Measurements from ENCODE around the gene RNF223. TPM values are rescaled to one million over a fixed set of nuclear protein-coding genes. Genes with fewer than 3 reads are reported as not detected.

RNF223 gene
- total and polyA plus RNA-seq, 2 donors from 2014 or later = 0.28 to 2.3 TPM

DNA sequence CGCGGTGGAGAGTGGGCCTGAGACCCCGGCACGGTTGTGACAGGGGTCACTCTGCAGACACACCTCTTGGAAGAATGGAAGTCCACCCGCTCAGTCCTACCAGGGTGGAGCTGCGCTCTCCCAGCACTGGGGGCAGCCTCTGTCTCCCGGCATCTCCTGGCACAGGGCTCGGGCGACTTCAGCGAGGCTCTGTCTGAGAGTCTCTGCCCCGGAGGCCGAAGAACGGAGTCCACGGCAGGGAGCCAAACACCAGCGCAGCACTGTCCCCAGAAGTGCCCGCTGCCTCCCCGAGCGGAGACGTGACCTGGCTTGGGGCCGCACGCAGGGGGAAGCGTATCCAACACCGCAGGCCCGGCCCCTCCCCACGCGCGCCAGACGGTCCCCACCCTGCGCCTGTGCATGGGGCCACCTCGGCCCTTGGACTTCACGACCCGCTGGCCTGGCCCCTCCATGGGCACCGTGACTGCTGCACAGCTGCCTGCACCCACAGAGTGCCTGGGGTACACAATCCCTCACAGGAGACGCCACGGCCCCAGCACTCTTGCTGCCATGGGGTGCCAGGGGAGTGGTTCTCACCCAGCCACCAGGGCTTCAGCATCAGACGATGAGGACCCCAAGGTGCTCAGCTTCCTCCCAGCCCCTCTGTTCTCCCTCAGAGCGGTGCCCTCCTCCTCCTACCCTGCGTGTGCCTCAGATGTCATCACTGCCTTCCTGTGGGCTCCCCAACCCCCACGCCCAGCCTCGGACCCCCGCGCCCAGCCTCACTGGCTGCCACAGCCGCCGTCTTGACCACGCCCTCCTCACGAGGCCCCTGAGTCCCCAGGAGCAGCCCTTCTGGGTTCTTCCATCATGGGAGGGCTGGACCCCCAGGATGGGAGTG, 14.9 kb upstream of the RNF223 start:
- intact Hi-C loops (cut with DNase I) = no loop called here
- no peaks in the 10 kb centered on the region for H3K4me1 ChIP-seq (ENCODE audit: control insufficient read depth in 2 of 3, insufficient read depth in 2 of 3, low read depth in 1 of 3, low read length in 3 of 3)
- TF ChIP-seq, protein P1, sequence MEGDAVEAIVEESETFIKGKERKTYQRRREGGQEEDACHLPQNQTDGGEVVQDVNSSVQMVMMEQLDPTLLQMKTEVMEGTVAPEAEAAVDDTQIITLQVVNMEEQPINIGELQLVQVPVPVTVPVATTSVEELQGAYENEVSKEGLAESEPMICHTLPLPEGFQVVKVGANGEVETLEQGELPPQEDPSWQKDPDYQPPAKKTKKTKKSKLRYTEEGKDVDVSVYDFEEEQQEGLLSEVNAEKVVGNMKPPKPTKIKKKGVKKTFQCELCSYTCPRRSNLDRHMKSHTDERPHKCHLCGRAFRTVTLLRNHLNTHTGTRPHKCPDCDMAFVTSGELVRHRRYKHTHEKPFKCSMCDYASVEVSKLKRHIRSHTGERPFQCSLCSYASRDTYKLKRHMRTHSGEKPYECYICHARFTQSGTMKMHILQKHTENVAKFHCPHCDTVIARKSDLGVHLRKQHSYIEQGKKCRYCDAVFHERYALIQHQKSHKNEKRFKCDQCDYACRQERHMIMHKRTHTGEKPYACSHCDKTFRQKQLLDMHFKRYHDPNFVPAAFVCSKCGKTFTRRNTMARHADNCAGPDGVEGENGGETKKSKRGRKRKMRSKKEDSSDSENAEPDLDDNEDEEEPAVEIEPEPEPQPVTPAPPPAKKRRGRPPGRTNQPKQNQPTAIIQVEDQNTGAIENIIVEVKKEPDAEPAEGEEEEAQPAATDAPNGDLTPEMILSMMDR (IDR thresholded peaks at IDR 0.05; ENCODE audit: borderline replicate concordance, extremely low read depth, insufficient read depth) = no peak
- no peak overlapping the region for H3K9ac ChIP-seq (ENCODE audit: low read length in 3 of 3)
- FAIRE-seq = no peak
- H3K4me3 ChIP-seq (ENCODE audit: low read length in 3 of 3) = no peak overlapping the region
- H3K27me3 ChIP-seq (ENCODE audit: control insufficient read depth, insufficient read depth, low read length) = no peaks in the 10 kb centered on the region
- DNase-seq = peak in 1 of 5 donors; percentile 71
- H3K27ac ChIP-seq (ENCODE audit: low read depth in 2 of 2, low read length in 2 of 2) = no peak overlapping the region
- no peaks in the 10 kb centered on the region for H3K9me3 ChIP-seq (ENCODE audit: control insufficient read depth in 2 of 3, insufficient read depth in 1 of 3, low read length in 3 of 3)
- H3K36me3 ChIP-seq (ENCODE audit: control insufficient read depth in 2 of 3, insufficient read depth in 3 of 3, low read length in 3 of 3) = no peaks in the 10 kb centered on the region

DNA sequence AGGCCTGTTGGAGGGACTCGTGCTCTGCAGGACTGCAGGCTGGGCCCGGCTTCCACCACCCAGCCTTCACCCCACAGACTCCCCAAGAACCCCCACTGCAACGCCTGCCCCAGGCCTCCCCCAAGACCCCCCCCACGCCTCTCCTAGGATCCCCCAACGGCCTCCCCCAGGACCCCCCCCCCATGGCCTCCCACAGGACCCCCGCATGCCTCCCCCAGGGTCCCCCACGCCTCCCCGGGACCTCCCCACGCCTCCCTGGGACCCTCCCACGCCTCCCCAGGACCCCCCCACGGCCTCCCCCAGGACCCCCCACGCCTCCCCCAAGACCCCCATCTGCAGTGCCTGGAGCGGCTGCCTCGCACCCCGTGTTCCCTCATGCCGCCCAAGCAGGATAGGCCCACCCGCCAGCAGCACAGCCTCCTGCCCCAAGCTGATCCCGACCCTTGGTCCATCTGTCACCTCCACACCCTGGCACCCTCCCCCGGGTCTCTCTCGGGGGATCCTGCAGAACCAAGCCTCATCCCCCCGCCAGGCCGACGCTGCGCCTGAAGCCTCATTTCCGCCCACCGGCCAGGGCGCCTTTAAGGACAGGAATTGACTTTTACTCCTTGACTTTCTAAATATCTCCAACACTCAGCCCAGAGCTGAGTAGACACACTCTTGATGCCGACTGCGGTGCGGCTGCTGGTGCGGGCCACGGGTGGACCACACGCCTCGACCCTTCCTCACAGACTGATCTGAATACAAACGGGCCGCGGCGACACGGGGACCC, 14.1 kb upstream of the RNF223 start:
- Histone ChIP-seq H3K4me3 (ENCODE audit: low read length in 3 of 3) (no peak overlapping the region), H3K27me3 (ENCODE audit: control insufficient read depth, insufficient read depth, low read length) (no peaks in the 10 kb centered on the region), H3K9me3 (ENCODE audit: control insufficient read depth in 2 of 3, insufficient read depth in 1 of 3, low read length in 3 of 3) (no peaks in the 10 kb centered on the region), H3K27ac (ENCODE audit: low read depth in 2 of 2, low read length in 2 of 2) (no peak overlapping the region), H3K36me3 (ENCODE audit: control insufficient read depth in 2 of 3, insufficient read depth in 3 of 3, low read length in 3 of 3) (no peaks in the 10 kb centered on the region), H3K4me1 (ENCODE audit: control insufficient read depth in 2 of 3, insufficient read depth in 2 of 3, low read depth in 1 of 3, low read length in 3 of 3) (no peaks in the 10 kb centered on the region), H3K9ac (ENCODE audit: low read length in 3 of 3) (no peak overlapping the region)
- TF ChIP-seq, protein P1 (IDR thresholded peaks at IDR 0.05; ENCODE audit: borderline replicate concordance, extremely low read depth, insufficient read depth) = no peak
- intact Hi-C loops (cut with DNase I) = no loop called here
- no peak for FAIRE-seq
- DNase-seq = peak in 1 of 5 donors; percentile 57

DNA sequence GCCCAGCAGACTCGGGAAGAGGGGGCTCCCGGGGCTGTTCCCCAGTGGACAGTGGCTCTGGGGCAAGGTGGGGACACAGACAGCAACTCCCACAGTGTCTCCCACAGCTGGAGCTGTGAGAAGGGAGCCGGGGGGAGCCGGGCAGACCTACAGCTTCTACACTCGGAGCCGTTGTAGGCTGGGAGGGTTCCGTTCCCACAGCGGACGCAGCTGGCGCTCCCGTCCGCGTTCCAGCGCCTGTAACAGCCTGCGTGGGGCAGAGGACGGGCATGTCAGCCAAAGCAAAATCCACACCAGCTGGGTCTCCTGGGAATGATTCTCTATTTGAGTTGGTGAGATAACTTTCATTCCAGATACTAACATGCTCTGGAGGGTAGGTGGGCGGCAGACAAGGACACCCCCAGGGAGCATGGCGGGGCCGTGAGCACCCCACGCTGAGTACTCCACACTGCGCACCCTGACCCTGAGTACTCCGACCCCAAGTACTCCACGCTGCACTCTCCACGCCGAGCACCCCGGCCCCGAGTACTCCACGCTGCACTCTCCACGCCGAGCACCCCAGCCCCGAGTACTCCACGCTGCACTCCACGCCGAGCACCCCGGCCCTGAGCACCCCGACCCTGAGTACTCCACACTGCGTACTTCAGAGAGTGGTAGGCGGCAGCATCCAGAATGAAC, 13.4 kb upstream of the RNF223 start:
- Histone ChIP-seq H3K27ac (ENCODE audit: low read depth in 2 of 2, low read length in 2 of 2) (no peak overlapping the region), H3K4me1 (ENCODE audit: control insufficient read depth in 2 of 3, insufficient read depth in 2 of 3, low read depth in 1 of 3, low read length in 3 of 3) (no peaks in the 10 kb centered on the region), H3K9me3 (ENCODE audit: control insufficient read depth in 2 of 3, insufficient read depth in 1 of 3, low read length in 3 of 3) (no peaks in the 10 kb centered on the region), H3K9ac (ENCODE audit: low read length in 3 of 3) (no peak overlapping the region), H3K4me3 (ENCODE audit: low read length in 3 of 3) (no peak overlapping the region), H3K27me3 (ENCODE audit: control insufficient read depth, insufficient read depth, low read length) (no peaks in the 10 kb centered on the region), H3K36me3 (ENCODE audit: control insufficient read depth in 2 of 3, insufficient read depth in 3 of 3, low read length in 3 of 3) (no peaks in the 10 kb centered on the region)
- no peak for FAIRE-seq
- intact Hi-C loops (cut with DNase I) = no loop called here
- DNase-seq = peak in 1 of 5 donors; percentile 55
- TF ChIP-seq, protein P1 (IDR thresholded peaks at IDR 0.05; ENCODE audit: borderline replicate concordance, extremely low read depth, insufficient read depth) = no peak

Measured in kidney (tissue), 14 donors.